Memory B cell (primary cell): ENCODE data around the gene PIK3CB.
"Not testable (repeated sequence)": the region's sequence is repeated elsewhere in the genome, so short reads cannot be mapped to it uniquely, and the experiment has no call there.

ENCODE experiments used
- ATAC-seq: fragments of 150-1000 bp; cut with Tn5 transposase; 2 replicates; pipeline ENCODE4 v1.10.0; 2021; ENCODE audit warnings: low read depth, mild to moderate bottlenecking, moderate library complexity
- DNase-seq, 2 donors: peaks; one replicate each; pipeline ENCODE4 v3.0.0; 2022; ENCODE audit warnings: low spot score in 2 of 2
- H3K27ac Mint-ChIP-seq: one replicate; pipeline ENCODE4 v1.8.0; 2022; ENCODE audit warnings: mild to moderate bottlenecking, moderate library complexity, mixed read lengths
- H3K27me3 Mint-ChIP-seq: one replicate; pipeline ENCODE4 v1.8.0; 2022; ENCODE audit warnings: mixed read lengths
- H3K36me3 Mint-ChIP-seq: one replicate; pipeline ENCODE4 v1.8.0; 2022; ENCODE audit warnings: mild to moderate bottlenecking, mixed read lengths
- H3K4me1 Mint-ChIP-seq: one replicate; pipeline ENCODE4 v1.8.0; 2022; ENCODE audit warnings: mixed read lengths
- H3K4me3 Mint-ChIP-seq: one replicate; pipeline ENCODE4 v1.8.0; 2022; ENCODE audit warnings: mild to moderate bottlenecking, moderate library complexity, mixed read lengths
- H3K9me3 Mint-ChIP-seq: one replicate; pipeline ENCODE4 v1.8.0; 2022; ENCODE audit warnings: mixed read lengths

Gene PIK3CB

GRCh38 chr3:138646008-138646407, 188.7 kb downstream of the PIK3CB start:
- no peaks in the 10 kb centered on the region for H3K4me1 Mint-ChIP-seq
- H3K27ac Mint-ChIP-seq = no peak overlapping the region
- no peaks in the 10 kb centered on the region for H3K27me3 Mint-ChIP-seq
- DNase-seq = no peak
- H3K4me3 Mint-ChIP-seq = no peak overlapping the region
- H3K9me3 Mint-ChIP-seq = peaks cover 21% of the 10 kb centered on the region
- H3K36me3 Mint-ChIP-seq = peaks cover 18% of the 10 kb centered on the region
- ATAC-seq = no peak

DNA sequence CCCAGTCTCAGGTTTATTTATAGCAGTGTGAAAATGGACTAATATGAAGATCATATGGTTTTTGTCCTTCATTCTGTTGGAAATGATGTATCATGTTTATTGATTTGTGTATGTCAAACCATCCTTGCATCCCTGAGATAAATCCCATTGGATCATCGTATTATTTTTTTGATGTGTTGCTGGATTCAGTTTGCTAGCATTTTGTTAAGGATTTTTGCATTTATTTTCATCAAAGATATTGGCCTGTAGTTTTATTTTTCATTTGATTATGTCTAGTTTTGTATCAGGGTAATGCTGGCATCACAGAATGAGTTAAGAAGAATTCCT, 191.8 kb downstream of the PIK3CB start:
- no peaks in the 10 kb centered on the region for H3K27me3 Mint-ChIP-seq
- H3K27ac Mint-ChIP-seq = no peak overlapping the region
- DNase-seq = no peak
- no peak for ATAC-seq
- peaks cover 21% of the 10 kb centered on the region for H3K9me3 Mint-ChIP-seq
- no peak overlapping the region for H3K4me3 Mint-ChIP-seq
- H3K36me3 Mint-ChIP-seq = peaks cover 3% of the 10 kb centered on the region
- no peaks in the 10 kb centered on the region for H3K4me1 Mint-ChIP-seq

- no peaks in the 10 kb centered on the region for H3K27me3 Mint-ChIP-seq
- ATAC-seq = no peak
- H3K4me3 Mint-ChIP-seq = no peak overlapping the region
- H3K4me1 Mint-ChIP-seq = no peaks in the 10 kb centered on the region
- H3K27ac Mint-ChIP-seq = no peak overlapping the region
- peaks cover 3% of the 10 kb centered on the region for H3K36me3 Mint-ChIP-seq
- peaks cover 23% of the 10 kb centered on the region for H3K9me3 Mint-ChIP-seq
- no peak for DNase-seq
Measured at GRCh38 chr3:138642226-138642926, 192.4 kb downstream of the PIK3CB start.

DNA sequence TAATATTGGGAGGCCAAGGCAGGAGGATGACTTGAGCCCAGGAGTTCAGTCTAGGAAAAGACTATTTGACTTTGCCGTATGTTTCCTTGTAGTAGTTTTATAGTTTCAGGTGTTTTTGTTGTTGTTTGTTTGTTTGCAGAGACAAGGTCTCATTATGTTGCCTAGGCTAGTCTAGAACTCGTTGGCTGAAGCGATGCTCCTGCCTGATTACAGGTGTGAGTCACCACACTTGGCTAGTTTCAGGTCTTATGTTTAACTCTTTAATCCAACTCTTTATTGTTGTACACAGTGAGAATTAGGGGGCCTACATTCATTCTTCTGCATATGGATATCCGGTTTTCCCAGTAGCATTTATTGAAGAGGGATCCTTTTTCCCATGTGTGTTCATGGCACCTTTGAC, 194.2 kb downstream of the PIK3CB start:
- H3K27ac Mint-ChIP-seq = no peak overlapping the region
- no peaks in the 10 kb centered on the region for H3K27me3 Mint-ChIP-seq
- DNase-seq = no peak
- no peak overlapping the region for H3K4me3 Mint-ChIP-seq
- no peaks in the 10 kb centered on the region for H3K36me3 Mint-ChIP-seq
- no peak for ATAC-seq
- H3K9me3 Mint-ChIP-seq = peaks cover 18% of the 10 kb centered on the region
- H3K4me1 Mint-ChIP-seq = no peaks in the 10 kb centered on the region

GRCh38 chr3:138638641-138639040, 196.1 kb downstream of the PIK3CB start:
- peaks cover 11% of the 10 kb centered on the region for H3K9me3 Mint-ChIP-seq
- no peaks in the 10 kb centered on the region for H3K27me3 Mint-ChIP-seq
- no peak overlapping the region for H3K4me3 Mint-ChIP-seq
- peaks cover 4% of the 10 kb centered on the region for H3K36me3 Mint-ChIP-seq
- H3K27ac Mint-ChIP-seq = no peak overlapping the region
- DNase-seq = no peak
- no peaks in the 10 kb centered on the region for H3K4me1 Mint-ChIP-seq
- ATAC-seq = no peak

DNA sequence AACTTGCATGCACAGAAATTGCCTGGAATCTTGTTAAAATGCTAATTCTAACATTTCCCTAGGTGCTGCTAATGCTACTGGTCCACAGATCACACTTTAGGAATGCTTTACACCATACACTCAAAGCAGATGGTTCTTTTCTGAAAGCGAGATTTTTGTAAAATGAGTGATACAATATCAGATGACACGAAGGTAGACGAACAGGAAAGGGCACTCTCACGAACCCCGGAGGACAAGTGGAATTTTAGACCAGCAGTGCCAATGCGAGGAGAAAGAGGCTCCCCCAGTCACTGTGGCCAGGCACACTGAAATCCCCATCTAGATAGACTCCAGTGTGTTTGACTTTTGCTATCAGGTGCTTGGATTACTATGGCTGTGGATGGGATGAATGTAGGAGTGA, 205.2 kb downstream of the PIK3CB start:
- peaks cover 25% of the 10 kb centered on the region for H3K36me3 Mint-ChIP-seq
- ATAC-seq = no peak
- H3K27me3 Mint-ChIP-seq = no peaks in the 10 kb centered on the region
- no peak for DNase-seq
- no peak overlapping the region for H3K4me3 Mint-ChIP-seq
- H3K27ac Mint-ChIP-seq = no peak overlapping the region
- H3K9me3 Mint-ChIP-seq = no peaks in the 10 kb centered on the region
- no peaks in the 10 kb centered on the region for H3K4me1 Mint-ChIP-seq

DNA sequence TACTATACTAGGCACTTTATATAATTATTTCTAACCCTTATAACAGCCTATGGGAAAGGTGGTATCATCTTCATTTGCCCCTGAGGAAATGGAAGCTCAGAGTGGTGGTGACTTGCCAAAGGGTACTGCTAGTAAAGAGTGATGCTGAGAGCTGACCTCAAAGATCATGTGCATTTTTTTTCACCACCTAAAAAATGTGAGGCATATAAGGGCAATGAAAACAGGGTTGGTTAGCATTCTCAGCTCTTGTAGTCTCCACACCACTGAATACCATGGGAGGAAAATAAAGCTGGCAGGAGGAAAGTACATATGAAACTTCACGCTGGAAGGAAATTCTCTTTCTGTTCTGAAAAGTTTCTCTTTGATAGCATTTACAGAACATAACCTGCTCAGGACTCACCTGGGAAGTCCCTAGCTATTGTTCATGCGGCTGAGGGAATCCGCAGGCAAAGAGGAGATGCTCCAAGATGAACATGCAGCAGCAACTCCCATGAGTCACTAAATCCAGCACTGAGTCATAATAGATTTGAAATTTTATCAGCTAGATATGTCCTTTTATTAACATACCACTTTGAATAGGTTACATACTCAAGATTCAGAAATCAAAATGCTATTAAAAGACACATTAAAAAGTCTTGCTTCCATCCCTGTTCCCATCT, 208.9 kb downstream of the PIK3CB start:
- peaks cover 20% of the 10 kb centered on the region for H3K36me3 Mint-ChIP-seq
- DNase-seq = no peak
- ATAC-seq = no peak
- H3K27me3 Mint-ChIP-seq = no peaks in the 10 kb centered on the region
- no peaks in the 10 kb centered on the region for H3K4me1 Mint-ChIP-seq
- no peak overlapping the region for H3K27ac Mint-ChIP-seq
- no peak overlapping the region for H3K4me3 Mint-ChIP-seq
- no peaks in the 10 kb centered on the region for H3K9me3 Mint-ChIP-seq

GRCh38 chr3:138624518-138624917, 210.2 kb downstream of the PIK3CB start:
- Mint-ChIP-seq H3K36me3 (peaks cover 16% of the 10 kb centered on the region), H3K27ac (no peak overlapping the region), H3K4me1 (peaks cover 2% of the 10 kb centered on the region), H3K4me3 (no peak overlapping the region), H3K9me3 (no peaks in the 10 kb centered on the region), H3K27me3 (no peaks in the 10 kb centered on the region)
- ATAC-seq (no peak), DNase-seq (no peak)

- Mint-ChIP-seq H3K36me3 (peaks cover 6% of the 10 kb centered on the region), H3K27me3 (no peaks in the 10 kb centered on the region), H3K4me1 (peaks cover 10% of the 10 kb centered on the region), H3K4me3 (no peak overlapping the region), H3K9me3 (no peaks in the 10 kb centered on the region), H3K27ac (no peak overlapping the region)
- ATAC-seq = no peak
- DNase-seq = no peak
Measured at GRCh38 chr3:138620431-138620830, 214.3 kb downstream of the PIK3CB start.

DNA sequence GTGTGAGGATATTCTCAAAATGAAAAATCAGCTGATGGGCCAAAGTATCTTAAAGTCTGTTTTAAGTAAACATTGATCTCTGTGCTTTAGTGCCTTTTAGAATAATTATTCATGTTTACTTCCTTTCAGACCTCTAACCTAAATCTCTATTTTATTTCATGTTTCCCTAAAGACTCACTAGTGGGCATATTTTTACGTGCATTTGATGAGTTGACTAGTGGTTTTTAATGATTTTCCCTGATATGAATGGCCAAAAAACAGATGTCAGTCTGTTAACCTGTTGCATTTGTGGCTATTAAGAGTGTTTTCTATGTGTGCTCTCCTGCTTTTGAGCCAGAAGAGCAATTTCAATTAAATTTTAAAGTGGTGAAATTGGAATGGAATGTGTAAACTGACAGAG, 219.3 kb downstream of the PIK3CB start:
- ATAC-seq (no peak), DNase-seq (no peak)
- Mint-ChIP-seq H3K27me3 (no peaks in the 10 kb centered on the region), H3K4me1 (peaks cover 14% of the 10 kb centered on the region), H3K27ac (no peak overlapping the region), H3K4me3 (no peak overlapping the region), H3K9me3 (no peaks in the 10 kb centered on the region), H3K36me3 (no peaks in the 10 kb centered on the region)

GRCh38 chr3:138609898-138610266, 224.8 kb downstream of the PIK3CB start:
- Mint-ChIP-seq H3K4me1 (peaks cover 20% of the 10 kb centered on the region), H3K27ac (peak overlapping the region; percentile 100), H3K27me3 (no peaks in the 10 kb centered on the region), H3K4me3 (peak overlapping the region; percentile 97), H3K9me3 (no peaks in the 10 kb centered on the region), H3K36me3 (peaks cover 2% of the 10 kb centered on the region)
- DNase-seq = no peak
- no peak for ATAC-seq

DNA sequence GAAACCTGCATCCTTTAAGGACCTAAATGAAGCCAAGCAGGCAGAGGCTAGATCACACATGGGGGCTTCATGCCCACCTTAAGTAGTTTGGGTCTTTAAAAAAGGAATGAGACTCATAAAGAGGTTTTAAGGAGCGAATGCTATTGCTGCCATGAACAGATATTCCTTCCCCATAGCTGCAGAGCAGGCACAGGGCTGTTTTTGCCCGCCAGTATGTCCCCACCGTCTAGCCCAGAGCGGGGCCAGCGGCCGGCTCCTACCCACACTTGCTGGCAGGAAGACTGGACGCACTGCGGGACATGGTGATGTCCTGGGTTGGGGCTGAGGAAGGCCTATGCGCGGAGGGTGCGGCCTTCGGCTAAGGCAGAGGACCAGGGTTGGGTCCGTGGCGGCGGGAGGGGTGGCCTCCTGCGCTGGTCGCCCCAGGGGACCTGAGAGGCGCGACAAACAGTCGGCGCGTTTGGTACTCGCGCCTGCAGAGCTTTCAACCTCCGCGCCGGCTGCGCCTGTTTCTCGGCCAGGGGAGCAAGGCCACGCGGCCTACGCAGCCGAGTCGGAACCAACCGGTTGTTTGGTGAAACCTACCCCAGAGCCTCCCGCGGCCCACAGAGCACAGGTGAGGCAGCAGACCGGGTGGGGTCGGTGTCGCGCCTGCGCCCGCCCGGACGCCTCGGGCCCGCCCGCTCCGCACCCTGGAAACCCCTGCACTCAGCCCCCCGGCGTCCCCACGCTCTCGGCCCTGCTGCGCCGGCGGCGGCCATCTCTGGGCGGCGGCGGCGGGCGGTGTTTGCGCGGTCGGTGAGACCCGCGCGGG, 226.2 kb downstream of the PIK3CB start, which contains the start of gene FAIM:
Gene FAIM, plus strand, starts transcription at position 450 of the 814 bp plus-strand sequence. CDS start 10,956 bp downstream, outside the sequence.
- ATAC-seq = peak; percentile 78
- peak within 1 kb of the TSS; percentile 100 for H3K27ac Mint-ChIP-seq

DNA sequence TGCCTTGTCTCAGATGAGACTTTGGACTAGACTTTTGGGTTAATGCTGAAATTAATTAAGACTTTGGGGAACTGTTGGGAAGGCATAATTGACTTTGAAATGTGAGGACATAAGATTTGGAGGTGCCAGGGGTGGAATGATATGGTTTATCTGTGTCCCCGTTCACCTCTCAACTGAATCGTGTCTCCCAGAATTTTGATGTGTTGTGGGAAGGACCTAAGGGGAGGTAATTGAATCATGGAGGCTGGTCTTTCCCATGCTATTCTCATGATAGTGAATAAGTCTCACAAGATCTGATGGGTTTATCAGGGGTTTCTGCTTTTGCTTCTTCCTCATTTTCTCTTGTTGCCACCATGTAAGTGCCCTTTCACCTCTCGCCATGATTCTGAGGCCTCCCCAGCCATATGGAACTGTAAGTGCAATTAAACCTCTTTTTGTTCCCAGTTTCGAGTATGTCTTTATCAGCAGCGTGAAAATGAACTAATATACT, 230.6 kb downstream of the PIK3CB start:
- H3K27me3 Mint-ChIP-seq, H3K9me3 Mint-ChIP-seq, H3K4me3 Mint-ChIP-seq, H3K4me1 Mint-ChIP-seq, H3K36me3 Mint-ChIP-seq, ATAC-seq, DNase-seq, H3K27ac Mint-ChIP-seq: not testable (repeated sequence)

More for the DNA sequence above, 226.2 kb downstream of the PIK3CB start, which contains the start of gene FAIM:
- Mint-ChIP-seq H3K36me3 (peaks cover 2% of the 10 kb centered on the region), H3K4me1 (peaks cover 18% of the 10 kb centered on the region), H3K4me3 (peak within 1 kb of the TSS; percentile 97), H3K9me3 (no peaks in the 10 kb centered on the region), H3K27me3 (no peaks in the 10 kb centered on the region)
- DNase-seq = peak; percentile 69 to 72
